NCI-H526 (cell line): Measurements from ENCODE around the gene ICOS.
"Not testable (repeated sequence)": the region's sequence is repeated elsewhere in the genome, so short reads cannot be mapped to it uniquely, and the experiment has no call there.

Experiments used
- DNase-seq, 2 experiments: peaks; one replicate each; lab custom pipeline; 2025; lab: John Stamatoyannopoulos, UW

ICOS gene

GRCh38 chr2:203918264-203918663 is 18.3 kb upstream of the ICOS start:
- DNase-seq, result no peak

GRCh38 chr2:203918839-203919238 is 17.7 kb upstream of the ICOS start:
- no peak for DNase-seq

GRCh38 chr2:203925512-203926158 is 10.9 kb upstream of the ICOS start:
- no peak for DNase-seq

DNA sequence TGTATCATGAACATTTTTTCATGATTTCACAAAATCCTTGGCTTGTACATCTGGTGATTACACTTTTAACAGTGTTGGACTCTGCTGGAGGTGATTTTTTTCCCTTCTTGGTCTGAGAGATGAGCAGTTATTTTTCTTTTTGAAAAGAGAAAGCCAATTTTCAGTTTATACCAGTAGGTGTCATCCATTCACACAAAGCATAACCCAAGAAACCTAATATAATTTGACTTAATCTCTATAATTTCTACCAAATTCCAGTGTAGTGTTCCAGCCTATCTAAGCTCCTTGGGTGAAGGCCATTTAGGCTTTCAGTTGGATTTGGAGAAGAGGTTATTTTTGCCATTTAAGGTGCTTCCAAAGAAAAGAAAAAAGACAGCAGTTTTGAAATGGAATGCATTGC is 7.7 kb upstream of the ICOS start:
- no peak for DNase-seq

DNA sequence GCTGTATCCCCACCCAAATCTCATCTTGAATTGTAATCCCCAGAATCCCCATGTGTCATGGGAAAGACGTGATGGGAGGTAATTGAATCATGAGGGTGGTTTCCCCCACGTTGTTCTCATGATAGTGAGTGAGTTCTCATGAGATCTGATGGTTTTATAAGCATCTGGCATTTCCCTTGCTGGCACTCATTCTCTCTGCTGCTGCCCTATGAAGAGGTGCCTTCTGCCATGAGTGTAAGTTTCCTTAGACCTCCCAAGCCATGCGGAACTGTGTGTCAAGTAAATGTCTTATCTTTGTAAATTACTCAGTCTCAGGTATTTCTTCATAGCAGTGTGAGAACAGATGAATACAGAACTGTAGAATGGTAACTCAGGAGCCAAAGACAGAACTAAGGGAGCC is 5.3 kb upstream of the ICOS start:
- DNase-seq, result not testable (repeated sequence)

DNA sequence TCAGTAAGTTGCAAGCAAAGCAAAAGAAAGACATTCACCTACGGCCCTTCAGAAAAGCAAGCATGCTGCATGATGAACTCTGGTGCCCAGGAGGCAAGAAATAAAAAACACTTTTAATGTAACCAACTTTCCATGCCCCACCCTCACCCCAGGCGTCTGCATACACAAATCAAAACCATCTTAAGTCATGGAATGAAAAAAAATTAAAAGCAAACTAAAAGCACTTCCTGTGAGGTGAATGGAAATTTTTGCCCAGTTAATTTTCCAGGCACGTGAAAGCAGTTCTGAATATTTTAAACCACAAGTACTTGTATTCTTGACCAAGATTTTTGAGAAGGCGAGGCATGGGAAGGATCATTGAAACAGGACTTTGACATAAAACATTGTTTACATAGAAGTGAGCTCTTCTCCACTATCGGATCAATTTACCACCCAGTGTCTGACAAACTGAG is 2.5 kb upstream of the ICOS start:
- DNase-seq, result no peak

DNA sequence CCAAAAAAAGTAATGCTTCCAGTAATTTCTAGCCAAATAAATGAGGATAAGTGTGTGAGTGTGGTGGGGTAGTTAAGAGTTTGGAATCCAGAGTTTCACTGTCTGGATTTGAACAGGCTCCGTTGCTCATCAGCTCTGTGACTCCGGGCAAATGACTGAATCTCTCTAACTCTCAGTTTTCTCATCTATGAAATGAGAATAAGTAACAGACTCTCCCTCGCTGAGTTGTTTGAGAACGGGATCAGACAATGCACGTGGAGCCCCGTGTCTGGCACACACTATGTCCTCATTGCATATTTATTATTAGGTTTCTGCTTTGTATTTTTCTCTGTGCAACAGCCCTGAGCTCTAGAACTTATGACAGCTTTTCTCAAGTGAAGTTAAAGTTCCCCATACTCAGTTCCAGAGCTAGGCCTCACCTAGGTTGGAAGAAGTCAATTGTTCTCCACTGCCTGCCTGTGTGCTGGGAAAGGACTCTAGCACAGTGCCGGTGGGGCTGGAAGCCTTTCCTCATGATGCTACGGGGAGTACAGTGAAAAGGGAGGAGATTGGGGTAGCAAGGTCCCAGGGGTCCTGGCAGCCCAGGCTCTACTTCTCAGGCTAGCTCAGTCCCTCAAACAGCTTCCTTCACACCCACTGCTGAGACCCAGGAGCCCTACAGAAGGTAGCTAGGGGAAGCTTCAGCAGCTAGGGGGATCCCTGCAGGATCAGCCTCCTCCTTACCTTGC is 1.7 kb upstream of the ICOS start:
- no peak for DNase-seq

- DNase-seq, result no peak
These were observed 995 bp upstream of the ICOS start for GRCh38 chr2:203935568-203935967.

DNA sequence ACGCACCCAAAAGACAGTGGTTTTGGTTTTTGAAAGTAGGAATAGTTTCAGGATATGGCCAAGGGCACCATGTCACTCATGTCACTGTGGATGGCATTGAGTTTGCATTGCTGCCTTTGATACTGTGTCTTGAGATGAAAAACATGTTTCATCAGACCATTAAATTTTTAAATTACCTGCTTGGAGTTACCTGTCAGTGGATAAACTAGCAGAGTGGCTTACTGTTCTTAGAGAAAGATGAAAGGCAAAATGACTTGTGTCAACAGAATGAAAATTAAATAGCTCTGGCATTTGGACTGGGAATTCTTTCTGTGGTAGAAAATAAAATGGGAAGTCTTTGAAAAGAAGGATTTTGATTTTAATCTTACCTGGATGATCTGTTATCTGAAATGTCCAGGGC is 386 bp downstream of the ICOS start:
- DNase-seq, result no peak

GRCh38 chr2:203937788-203938187 is 1.2 kb downstream of the ICOS start:
- no peak for DNase-seq

DNA sequence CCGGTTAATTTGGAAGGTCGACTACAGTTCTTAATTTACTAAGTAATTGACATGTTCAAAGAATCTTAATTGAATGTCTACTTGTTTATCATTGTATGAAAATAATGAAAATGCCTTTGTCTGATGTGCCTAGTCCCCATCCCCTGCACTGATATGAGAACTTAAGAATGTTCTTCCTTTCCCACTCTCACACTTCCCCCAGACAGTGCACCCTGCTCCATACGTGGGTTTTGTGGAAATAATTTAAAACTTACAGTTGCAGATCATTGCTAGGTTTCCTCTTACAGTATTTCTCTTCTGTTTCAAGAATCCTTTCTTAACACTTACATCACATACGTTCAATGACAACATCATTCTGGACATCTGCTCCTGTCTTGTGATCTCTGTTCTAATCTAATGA is 3.5 kb downstream of the ICOS start:
- DNase-seq, result no peak

DNA sequence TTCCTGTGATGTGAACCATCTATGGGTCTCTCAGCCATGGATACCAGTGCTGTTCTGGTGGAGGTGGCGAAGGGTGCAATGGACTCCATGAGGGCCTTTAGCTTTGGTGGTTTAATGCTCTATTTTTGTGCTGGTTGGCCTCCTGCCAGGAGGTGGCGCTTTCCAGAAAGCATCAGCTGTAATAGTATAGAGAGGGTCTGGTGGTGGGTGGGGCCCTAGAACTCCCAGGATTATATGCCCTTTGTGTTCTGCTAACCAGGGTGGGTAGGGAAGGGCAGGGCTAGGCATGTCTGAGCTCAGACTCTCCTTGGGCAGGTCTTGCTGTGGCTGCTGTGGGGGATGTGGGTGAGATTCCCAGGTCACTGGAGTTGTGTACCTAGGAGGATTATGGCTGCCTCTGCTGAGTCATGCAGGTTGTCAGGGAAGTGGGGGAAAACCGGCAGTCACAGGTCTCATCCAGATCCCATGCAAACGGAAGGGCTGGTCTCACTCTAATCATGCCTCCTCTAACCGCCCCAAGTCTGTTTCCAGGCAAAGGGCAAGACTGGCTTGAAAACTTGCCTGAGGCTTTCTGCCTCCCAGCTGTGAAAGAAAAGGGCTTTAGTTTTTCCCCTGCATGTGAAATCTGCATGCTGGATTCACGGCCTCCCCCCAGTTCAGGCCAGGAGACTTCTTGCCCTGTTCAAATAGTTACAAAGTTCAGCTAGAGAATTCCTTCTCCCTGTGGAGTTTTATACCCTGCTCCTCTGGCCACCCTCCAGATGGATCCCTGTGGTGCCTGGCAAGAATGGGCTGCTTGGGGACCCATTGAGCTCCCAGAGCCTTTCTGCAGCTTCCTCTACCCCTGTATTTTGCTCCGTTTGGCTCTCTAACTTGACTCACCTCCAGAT is 7.2 kb downstream of the ICOS start:
- DNase-seq, result not testable (repeated sequence)

DNA sequence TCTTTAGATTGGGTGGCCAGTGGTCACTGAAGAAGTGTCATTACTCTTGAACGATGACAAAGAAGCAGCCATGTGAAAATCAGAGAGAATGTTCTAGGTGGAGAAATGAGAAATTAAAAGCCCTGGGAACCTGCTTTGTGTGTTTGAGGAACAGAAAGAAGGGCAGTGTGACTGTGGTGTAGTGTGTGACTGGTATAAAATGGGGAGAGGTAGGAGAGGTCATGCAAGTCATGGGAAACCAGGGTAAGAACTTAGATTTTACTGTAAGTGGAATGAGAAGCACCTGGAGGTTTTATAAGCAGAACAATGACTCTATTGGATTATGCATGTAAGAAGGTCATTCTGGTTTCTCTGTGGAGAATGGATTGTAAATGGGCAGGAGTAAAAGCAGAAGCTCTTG is 12.2 kb downstream of the ICOS start:
- DNase-seq, result no peak

DNA sequence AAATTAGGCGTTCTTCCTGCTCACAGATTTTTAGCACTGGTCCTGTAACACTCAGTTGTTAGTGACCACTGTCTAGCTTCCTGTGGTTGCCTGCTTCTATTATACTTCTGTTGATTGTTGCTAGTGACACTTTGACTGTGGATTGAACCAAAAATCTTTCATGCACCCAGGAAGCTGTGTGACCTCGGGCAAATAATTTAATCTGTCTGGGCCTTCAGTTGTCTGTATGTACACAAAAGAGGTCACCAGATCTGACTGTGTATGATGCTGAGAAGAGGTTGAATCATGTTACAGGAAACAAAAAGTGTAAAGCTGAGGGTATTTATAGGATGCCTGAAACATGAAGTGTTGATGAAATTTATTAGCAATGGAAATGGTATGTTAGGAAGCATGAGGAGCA is 12.7 kb downstream of the ICOS start:
- DNase-seq, result no peak

DNA sequence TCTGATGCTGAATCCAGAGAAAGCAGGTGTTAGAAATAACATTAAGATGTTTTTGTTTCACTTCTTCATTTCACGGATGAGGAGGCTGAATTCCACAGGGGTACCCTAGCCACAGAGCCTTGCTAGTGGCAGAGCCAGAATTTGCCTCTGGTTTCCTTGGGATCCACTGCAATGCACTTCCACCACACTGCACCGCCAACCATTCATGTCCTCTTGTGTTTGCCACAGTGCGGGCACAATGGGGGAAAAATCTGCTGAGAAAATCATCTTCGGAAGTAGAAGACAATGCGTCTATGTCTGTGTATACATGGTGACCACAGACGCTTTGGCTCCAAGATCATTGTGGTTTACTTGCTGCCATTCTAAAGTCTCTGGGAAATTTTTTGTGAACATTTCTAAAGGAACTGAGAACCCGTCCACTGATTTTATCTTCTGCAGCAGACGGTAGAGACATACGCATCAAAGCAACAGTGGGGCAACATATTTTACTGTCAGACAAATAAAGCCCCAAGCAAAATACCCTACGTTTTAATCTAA is 14.9 kb downstream of the ICOS start:
- DNase-seq, result no peak

GRCh38 chr2:203959265-203959664 is 22.7 kb downstream of the ICOS start:
- no peak for DNase-seq

DNA sequence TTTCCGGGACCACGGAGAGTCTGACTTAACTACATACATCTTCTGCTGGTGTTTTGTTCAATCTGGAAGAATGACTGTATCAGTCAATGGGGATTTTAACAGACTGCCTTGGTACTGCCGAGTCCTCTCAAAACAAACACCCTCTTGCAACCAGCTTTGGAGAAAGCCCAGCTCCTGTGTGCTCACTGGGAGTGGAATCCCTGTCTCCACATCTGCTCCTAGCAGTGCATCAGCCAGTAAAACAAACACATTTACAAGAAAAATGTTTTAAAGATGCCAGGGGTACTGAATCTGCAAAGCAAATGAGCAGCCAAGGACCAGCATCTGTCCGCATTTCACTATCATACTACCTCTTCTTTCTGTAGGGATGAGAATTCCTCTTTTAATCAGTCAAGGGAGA is 23.1 kb downstream of the ICOS start:
- no peak for DNase-seq

DNA sequence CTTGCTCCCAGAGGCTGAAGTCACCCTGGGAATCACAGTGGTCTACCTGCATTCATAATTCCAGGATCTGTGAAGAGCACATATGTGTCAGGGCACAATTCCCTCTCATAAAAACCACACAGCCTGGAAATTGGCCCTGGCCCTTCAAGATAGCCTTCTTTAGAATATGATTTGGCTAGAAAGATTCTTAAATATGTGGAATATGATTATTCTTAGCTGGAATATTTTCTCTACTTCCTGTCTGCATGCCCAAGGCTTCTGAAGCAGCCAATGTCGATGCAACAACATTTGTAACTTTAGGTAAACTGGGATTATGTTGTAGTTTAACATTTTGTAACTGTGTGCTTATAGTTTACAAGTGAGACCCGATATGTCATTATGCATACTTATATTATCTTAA is 24.2 kb downstream of the ICOS start:
- no peak for DNase-seq

DNA sequence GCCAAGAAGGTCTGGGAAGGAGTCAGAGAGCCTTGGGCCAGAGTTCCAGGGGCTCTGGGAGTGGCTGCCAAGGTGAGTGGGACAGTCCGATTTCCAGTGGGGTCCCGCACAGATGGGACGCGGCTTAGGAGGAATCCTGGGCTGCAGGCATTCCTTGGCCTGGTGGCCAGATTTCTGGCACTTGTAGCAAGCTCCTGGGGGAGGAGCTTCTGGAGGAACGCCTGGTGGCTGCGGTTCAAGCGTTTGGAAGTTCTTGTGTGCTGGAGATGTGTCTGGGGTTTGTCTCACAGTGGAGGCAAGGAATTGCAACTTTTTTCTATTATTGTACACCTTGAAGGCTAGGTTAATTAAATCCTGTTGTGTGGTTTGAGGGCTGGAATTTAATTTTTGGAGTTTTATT is 28.6 kb downstream of the ICOS start:
- DNase-seq, result not testable (repeated sequence)

GRCh38 chr2:203971251-203971650 is 34.7 kb downstream of the ICOS start:
- no peak for DNase-seq

DNA sequence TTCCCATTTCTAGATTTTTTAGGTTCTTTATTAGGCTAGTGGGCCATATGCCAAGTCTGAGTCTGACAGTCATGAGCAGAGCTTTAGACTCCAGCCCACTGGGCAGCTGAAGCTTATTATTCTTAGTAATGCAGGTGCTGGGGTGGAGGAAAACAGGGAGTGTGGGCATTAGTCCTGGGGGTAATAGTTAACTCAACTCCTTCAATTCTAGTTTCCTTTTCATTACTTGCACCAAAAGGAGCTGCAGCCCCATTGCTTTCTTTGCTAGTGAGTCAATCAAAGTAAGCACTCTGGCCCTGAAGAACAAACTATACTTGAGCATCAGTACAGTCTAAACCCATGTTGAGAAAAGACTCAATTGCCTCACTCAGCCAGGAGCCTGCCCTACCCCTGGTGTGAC is 35.5 kb downstream of the ICOS start:
- no peak for DNase-seq

- no peak for DNase-seq
These were observed 36.4 kb downstream of the ICOS start for GRCh38 chr2:203973000-203973399.

DNA sequence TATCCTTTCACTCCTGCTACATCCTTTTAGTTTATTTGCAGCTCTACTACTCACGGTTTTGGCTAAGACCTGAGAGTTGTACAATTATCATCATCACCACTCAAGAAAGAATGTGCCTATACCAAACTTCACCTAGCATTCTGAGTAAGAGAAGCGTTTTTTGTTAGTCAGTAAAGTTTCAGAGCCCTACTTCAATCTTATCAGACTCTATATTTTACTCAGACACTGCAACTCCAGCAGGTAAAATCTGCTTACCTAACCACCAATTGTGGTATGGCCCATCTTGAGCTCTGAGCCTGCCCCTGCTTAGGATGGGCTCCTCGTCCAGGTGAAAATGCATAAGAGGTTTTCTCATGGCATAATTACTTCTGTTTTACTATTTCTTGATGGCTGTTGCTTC is 37.1 kb downstream of the ICOS start:
- no peak for DNase-seq
